NCI-H1436 treated with DMSO at 0.1 percent for 48 hours (cell line): Measurements from ENCODE around the gene ELAVL2.
"Not testable (repeated sequence)": the region's sequence is repeated elsewhere in the genome, so short reads cannot be mapped to it uniquely, and the experiment has no call there.

ENCODE experiments used
- DNase-seq: peaks from one replicate; lab custom pipeline; 2025; lab: John Stamatoyannopoulos, UW

The ELAVL2 gene

DNA sequence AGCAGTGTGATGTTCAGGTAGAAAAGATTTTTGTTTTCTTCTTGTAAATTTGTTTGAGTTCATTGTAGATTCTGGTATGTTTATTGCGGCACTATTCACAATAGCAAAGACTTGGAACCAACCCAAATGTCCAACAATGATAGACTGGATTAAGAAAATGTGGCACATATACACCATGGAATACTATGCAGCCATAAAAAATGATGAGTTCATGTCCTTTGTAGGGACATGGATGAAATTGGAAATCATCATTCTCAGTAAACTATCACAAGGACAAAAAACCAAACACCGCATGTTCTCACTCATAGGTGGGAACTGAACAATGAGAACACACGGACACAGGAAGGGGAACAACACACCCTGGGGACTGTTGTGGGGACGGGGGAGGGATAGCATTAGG, 103.0 kb downstream of the ELAVL2 start:
- not testable (repeated sequence) for DNase-seq

DNA sequence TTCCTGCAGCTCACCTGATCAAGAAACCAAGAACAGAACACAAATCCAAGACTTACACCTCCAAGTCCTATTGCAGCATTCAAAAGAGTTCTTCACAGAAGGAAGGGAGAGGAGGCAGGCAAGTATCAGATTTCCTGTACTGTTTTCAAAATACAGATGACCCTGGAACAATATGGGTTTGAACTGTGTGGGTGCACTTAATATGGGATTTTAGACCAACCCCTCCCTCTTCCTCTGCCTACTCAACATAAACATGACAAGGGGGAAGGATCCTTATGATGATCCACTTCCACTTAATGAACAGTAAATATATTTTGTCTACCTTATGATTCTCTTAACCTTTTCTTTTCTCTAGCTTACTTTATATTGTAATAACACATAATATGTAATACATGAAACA, 104.6 kb downstream of the ELAVL2 start:
- DNase-seq = no peak

DNA sequence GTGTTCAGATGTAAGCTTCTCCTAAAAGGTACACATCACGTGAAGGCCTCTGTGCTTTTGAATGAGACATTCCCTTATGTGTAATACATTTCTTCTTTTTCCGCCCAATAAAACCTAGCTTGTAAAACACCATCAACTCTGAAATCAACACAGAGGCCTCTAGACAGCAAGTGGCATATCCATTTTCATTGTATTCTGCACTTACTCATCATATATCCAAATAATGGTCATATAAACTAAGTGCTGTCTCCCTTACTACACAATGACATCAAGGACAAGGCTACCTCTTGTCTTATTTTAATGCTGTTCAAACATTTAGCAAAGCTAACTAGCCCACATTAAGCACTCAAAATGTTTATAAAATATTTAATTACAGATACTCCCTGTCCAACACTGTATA, 108.5 kb downstream of the ELAVL2 start:
- no peak for DNase-seq

DNA sequence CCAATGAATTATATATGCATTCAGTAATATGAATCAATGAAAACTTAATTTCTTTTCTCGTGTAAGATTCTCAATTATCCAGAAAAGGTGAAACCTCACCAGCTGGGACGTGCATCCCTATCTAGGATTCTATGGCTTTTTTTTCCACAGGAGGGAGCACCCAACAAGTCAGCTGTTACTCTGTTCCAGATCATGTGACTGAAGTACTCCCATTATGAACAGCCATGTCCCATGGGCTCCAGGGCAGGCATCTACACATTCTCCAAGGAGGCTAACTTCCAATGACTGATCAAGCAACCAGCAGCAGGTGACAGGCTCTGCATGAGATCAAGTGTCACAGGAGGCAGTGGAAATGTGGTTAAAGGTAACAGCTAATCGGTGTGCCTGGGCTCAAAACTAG, 118.8 kb downstream of the ELAVL2 start:
- DNase-seq = no peak

DNA sequence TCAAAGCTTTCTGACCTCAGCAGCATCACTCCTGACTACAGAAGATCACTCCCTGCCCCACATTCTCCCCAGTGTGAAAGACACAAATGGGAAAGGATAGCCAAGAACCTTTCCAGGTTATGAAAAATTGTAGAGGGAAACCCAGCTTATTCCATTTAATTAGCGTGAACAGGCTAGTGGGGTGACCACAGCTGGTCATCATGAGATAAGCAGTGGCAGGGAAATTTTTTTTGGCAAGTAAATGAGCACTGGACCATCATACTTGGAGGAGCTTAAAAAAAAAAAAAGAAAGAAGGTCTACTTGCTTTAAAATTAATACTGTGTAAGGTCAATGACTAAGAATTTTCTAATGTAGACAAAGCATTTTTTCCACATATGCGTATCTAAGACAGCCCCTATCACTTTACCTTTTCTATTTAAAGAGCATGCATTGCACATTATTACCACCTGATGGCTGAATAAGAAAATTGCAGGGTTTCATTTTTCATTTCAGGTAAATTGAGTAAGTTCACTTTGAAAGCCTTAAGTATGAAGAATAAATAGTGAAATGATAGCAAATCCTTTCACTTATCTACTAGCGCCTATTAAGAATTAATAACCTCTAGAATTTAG, 123.6 kb downstream of the ELAVL2 start:
- DNase-seq = no peak

DNA sequence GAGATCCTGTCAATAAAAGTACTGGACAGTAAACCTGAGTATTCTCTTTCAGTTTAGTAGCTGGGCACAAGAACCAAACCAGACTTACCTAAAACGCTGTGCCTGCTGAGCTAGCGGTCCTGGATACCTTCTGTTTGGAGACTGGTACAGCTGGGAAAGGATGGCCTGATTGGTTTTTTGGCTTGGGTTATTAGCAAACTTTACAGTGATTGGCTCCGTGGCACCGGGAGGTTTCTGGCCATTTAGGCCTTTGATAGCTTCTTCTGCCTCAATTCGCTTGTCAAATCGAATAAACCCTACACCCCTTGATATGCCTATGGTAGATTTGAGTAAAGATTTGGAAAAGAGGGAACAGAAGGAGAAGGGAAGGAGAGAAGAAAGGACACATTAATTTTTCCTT, 124.7 kb downstream of the ELAVL2 start:
- DNase-seq = no peak

DNA sequence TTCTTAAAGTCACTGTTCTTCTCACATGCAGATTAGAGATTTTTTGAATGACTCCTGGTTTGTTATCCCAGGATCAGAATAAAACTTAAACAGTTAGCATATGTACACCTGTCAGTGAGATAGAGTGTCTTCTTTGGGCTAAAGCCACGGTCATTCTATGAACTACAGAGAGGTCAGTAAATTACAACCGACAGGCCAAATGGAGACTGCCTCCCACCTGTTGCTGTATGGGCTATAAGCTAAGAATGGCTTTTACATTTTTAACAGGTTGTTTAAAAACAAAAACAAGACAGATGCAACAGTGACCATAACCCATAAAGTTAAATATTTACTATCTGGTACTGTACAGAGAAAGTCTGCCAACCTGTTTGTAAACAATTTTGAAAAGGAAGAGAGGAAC, 125.7 kb downstream of the ELAVL2 start:
- no peak for DNase-seq

DNA sequence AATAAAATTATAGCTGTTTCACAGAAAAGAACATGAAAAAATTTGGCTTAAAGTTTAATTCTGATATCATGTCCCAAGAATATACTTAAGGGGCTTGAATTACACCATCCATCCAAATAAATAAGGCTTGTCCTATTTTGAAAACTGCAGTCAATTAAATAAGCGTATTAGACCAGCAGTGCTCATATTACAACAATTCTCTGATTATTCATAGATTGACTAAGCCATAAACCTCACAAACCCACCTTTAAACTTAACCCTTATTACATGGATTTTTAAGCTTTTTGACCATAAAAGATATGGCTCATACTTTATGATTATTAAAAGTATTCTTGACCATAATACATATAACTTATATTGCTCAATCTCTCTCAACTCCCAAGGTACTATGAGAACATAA, 127.9 kb downstream of the ELAVL2 start:
- DNase-seq = no peak

DNA sequence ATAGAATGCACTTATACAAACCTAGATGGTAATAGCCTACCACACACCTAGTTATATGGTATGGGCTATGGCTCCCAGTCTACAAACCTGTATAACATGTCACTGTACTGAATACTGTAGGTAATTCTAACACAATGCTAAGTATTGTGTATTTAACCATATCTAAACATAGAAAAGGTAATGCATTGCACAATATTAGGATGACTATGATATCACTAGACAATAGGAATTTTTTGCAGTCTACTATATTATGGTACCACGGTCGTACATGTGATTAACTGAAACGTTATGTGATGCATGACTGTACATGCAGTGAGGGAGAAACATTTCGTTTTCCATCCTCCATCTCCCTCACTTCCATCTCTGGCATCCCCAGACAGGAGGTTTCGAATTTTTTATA, 130.5 kb downstream of the ELAVL2 start:
- no peak for DNase-seq

DNA sequence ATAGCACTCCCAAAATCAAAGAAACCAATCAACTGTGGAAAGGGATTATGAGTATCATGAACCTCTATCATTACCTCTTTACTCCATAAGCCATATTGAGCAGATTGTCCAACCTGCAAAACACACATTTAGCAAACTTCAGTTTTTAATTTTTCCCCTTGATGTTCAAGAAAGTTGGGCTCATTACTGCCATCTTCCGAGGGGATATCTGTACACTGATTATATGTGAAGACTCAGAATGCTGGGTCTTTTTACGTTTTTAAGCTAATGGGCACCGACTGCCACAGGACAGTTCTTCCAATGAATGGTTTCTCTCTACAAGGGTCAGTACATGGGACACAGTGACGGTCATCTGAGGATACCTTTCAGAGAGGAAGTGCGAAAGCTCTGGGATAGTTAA, 132.7 kb downstream of the ELAVL2 start:
- no peak for DNase-seq

DNA sequence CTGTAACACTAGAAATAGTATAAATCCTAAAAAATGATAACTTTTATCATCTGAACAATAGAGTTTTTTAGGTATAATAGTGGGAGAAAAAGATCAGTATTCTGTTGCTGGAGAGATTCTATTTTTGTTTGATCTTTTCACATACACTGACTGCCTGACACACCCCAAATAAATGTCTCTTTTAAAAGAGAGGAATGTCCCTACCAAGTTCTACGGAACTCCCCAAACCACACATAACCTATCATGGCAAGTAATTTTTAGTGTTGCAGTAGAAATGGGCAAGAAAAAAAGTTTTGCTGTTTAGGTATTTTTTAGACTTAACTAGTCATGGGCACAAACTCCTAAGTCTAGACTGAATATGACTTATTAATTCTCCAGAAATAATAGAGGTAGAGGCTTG, 139.1 kb downstream of the ELAVL2 start:
- DNase-seq = no peak

DNA sequence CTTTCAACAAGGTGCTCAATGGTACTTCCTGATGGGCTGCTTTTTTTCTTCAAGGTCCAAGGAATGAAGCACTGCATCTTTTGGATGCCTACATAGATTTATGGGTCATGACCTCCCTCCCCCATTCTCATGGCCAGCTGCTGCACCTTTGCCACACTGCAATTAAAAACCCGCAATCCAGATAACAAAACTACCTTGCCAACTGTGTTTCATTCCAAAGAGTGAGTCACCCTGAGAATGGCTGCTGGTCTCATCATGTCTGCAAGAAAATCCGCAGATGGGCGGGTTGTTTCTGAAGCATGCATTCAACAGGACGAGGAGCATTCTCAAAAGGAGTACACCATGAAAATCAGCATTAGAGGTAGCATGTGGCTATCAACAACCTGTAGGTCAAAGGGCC, 139.8 kb downstream of the ELAVL2 start:
- no peak for DNase-seq

DNA sequence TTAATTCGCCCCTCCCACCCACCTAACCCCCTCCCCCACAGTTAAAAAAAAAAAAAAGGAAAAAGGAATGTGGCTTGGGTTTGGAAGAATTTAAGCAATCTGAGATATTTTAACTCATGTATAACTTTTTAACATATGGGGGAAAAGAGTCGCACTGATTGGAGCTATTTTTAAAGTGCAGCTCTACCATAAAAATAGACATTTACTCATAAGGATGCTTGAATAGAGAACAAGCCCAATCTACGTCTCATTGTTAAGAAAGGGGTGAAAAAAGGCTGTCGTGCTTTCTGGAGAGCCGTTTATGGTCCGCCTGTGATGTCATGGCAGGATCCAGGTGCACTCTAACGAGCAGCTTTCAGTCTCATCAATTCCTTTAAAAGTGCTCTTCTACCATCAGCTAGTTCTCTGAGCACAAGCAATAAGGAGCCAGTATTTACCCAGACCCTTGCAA, 142.4 kb downstream of the ELAVL2 start:
- no peak for DNase-seq

DNA sequence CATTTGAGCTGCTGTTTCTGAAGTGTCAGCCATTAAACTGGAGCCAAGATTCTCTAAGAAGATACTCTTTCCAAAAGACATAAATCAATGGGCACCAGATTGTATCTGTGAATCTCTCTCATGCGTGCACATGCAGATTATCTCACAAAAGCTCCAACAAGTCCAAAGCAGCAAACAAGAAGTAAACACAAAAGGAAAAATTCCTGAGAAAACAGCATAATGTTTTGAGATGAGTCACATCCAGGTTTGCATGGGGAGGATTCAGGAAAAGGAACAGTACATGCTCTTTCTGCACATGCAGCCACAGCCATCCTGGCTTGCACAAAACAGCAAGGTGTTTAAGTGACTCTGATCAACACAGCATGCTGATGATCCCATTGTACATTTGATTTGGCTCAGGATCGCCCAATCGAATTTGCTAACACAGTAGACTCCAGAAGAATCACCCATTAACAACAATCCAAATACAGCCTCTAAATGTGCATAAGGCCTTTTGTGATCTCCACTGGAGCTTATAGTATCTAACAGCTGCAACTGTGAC, 143.1 kb downstream of the ELAVL2 start:
- no peak for DNase-seq

DNA sequence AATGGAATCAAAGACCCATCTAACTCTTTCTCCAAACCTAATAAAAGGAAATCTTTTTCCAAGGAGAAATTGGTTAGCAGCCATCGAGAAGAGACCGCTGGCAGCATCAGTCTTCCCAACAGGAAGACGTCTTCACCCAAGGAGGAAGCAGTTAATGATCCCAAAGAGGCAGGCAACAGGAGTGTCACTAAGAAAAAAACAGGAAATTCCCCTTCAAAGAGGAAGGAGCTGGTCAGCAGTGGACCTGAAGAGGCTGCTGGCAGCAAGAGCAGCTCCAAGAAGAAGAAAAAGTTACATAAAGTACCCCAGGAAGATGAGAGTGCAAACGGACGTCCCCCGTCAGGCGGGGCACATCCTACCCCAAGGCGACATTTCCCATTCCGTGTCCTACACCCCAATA, 143.7 kb downstream of the ELAVL2 start:
- DNase-seq = no peak

DNA sequence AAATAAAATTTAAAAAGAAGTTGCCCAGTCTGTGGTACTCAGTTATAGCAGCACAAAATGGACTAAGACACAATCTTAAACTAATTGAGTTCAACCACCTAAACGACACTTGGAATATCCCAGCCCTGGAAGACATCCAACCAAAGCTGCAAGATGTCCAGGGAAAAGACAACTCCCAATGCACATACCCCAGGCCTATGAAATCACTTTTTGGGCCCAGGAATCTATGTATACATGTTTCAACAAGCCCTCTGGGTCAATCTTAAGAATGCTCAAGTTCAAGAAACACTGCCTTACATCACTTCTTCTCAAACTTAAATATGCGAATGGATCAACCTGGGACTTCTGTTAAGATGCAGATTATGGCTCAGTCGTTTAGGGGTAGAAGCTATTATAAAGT, 148.6 kb downstream of the ELAVL2 start:
- no peak for DNase-seq

DNA sequence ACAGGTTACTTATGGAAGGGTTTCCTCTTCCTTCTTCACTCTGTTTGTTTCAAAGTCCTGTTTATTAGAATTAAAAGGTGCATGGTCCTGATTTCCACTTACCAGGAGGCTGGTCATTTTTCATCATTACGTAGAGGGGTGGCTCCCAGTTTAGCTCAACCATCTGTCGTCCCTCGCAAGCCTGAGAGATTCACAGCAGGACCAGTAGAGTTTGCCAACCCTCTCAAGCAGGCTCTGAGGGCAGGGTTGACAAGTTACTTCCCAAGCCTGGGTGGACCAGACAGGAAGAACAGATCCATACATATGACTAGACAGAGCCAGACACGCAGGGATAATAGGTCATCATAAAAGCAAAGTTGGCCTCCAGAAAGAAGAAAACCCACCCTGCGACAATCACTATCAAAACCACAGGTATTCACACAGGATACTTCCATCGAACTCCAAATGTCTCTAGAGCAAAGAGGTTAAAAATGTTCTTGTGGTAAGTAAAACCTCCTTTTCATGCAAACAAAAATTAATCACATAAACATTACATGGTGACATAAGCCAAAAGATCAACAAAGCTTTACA, 151.9 kb downstream of the ELAVL2 start:
- no peak for DNase-seq

DNA sequence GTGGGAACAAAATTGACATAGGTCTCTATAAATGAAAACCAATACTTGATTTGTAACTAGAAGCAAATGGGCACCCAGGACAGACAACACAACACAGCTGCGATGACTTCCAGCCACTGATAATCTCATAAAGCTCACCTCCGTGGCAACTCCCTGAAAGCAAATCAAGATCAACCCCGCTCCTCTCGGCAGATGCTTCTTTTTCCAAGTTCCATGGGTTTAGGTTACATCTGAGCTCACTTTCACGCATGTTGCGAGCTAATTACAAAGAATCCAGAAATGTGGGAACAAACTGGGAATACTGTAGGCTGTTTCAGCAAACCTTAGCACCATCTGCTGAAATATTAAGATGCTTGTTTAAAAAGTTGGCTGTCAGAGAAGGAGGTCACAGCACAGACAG, 153.9 kb downstream of the ELAVL2 start:
- no peak for DNase-seq

DNA sequence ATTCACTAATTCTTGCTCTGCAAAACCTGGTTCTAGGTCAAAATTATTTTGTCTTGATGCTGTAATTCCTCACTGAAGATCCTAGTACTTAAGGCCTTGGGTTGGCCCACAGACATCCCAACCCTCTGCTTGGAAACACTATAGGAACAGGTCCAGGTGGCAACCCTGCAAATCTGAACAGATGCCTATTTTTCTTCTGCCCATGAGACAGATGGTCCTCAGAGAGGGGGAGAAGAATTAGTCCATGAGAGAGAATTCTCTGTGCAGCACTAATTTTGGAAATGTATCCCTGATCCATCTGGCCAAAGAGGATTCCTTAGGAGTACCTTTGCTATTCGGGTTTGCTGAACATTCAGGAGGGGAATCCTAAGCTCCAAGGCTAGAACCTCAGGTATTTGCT, 156.3 kb downstream of the ELAVL2 start:
- no peak for DNase-seq

DNA sequence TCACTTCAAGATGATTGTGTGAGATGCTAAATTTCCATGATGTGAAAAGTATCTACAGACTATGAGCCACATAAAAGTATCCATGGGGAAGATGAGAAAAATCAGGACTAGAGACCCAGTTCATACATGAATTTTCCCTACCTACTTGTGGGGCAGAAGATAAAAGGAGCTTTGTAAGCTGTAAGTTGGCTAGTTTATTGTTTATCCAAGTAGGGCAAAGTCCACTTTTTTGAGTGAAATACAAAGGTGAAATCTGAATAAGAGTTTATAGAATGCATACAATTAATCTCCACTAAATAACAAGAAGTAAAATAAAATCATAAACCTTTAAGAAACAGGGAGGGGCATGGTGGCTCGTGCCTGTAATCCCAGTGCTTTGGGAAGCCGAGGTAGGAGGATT, 160.4 kb downstream of the ELAVL2 start:
- DNase-seq = no peak

DNA sequence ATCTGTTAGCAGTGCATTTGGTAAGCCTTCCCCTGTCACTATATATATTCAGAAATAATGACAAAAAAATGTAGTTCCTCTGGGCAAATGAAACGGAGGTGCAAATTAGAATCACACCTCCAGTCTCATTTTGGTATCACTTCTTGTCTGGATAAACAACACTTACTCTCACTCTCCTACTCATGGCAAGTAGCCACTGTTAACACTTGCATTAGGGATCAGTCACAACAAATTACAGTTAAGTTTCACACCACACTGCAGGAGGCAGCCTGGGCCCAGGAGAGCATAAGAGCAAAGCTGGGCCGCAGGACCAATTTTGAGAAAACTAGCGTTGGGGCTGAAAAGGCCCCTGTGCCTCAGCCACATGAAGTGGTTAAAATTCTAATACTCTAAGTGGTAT, 161.0 kb downstream of the ELAVL2 start:
- DNase-seq = no peak

DNA sequence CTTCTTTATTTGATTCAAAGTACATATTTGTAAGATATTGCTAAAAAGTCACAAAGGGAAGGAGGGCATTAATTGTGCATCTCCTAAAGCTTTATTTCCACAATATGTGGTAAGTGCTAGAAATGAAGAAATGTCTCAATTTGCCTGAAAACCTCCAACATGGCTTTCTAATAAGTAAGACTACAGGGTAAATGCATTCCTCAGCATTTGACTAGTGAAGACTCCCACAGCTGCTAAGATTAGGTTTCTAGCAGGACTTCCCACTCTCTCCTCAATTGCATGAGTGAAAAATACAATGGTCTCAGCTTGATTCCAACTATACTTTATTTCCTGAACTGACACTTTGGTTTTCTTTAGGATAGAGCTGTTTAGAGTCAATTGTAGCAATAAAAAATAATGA, 162.1 kb downstream of the ELAVL2 start:
- no peak for DNase-seq

DNA sequence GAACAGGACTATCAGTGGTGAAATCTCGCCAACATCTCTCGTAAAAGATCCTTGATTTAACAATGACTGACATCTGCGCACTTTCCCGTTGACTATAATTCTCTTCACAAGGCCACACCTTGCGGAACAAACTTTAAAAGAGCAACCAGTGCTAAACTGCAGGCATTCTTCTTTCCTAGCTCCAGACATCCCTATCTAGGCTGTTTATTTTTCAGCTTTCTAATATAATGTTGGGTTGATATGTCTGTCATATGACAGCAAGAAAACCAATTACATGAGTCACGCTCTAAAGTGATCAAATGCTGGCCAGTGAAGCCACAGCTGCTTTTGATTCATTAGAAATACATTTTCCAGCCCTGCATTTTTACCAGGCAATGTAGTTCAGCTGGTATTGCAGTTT, 162.5 kb downstream of the ELAVL2 start:
- no peak for DNase-seq

DNA sequence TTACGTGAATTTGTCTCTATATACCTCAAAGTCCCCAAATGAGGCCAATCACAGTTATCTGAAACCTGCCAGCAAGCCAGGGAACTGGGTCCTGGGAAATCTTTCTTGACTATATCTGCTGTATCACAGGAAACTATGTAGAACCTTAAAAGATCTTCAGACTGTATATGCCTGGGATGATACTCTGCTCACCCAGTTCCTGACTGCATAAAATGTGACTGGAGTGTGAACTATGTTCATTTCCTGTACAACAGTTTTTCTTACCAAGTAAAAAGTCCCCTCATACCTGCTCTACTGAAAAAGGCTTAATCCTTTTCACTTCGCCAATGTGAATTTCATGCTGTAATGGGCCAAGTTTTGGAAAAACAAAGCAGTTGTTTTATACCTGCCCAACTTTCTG, 162.9 kb downstream of the ELAVL2 start:
- no peak for DNase-seq
